H1 (cell line): Measurements from ENCODE around the gene IRF5. TPM values are rescaled to one million over a fixed set of nuclear protein-coding genes. Genes with fewer than 3 reads are reported as not detected.

Experiments
- CTCF ChIA-PET: fragments of 300-600 bp; sonication (Branson Sonifier 250); formaldehyde crosslinking; loops from one replicate; lab custom pipeline; 2021; ENCODE audit not compliant: partially characterized antibody; lab: Charles Lee
- POLR2A ChIA-PET: fragments of 300-600 bp; sonication (Branson Sonifier 250); formaldehyde crosslinking; loops from one replicate; lab custom pipeline; 2021; ENCODE audit warnings: inconsistent platforms; ENCODE audit not compliant: partially characterized antibody; lab: Charles Lee
- DNase-seq, 2 experiments: peaks; one replicate each; pipeline versions ENCODE4 v3.0.0 to v3.0.0-alpha.2; 2010 to 2022; ENCODE audit warnings: low spot score in 2 of 2, low read depth in 1 of 2, mixed read lengths in 1 of 2
- FAIRE-seq: peaks from 2 replicates; lab custom pipeline; 2011; peaks lifted over from hg19 to GRCh38; lab: Jason Lieb, UNC
- H2AFZ ChIP-seq: 2 replicates; pipeline ENCODE4 v1.8.1; 2012; ENCODE audit warnings: low read length, inconsistent platforms
- H2AK5ac ChIP-seq: 2 replicates; pipeline ENCODE4 v1.6.1; 2013; ENCODE audit warnings: low read depth, low read length
- H2BK120ac ChIP-seq: replicated peaks from 2 replicates; pipeline ENCODE3; 2013; ENCODE audit warnings: low read depth, low read length, inconsistent platforms
- H2BK12ac ChIP-seq: 2 replicates; pipeline ENCODE4 v1.6.1; 2013; ENCODE audit warnings: low read depth, low read length
- H2BK15ac ChIP-seq: 2 replicates; pipeline ENCODE4 v1.6.1; 2013; ENCODE audit warnings: low read length
- H2BK20ac ChIP-seq: 2 replicates; pipeline ENCODE4 v1.6.1; 2013; ENCODE audit warnings: low read length
- H2BK5ac ChIP-seq: 2 replicates; pipeline ENCODE4 v1.6.1; 2013; ENCODE audit warnings: low read depth, low read length
- H3K14ac ChIP-seq: 2 replicates; pipeline ENCODE4 v1.6.1; 2013; ENCODE audit warnings: inconsistent platforms; ENCODE audit not compliant: insufficient read length
- H3K18ac ChIP-seq: 2 replicates; pipeline ENCODE4 v1.6.1; 2013; ENCODE audit warnings: low read length; ENCODE audit errors: extremely low read depth
- H3K23ac ChIP-seq: 2 replicates; pipeline ENCODE4 v1.6.1; 2013; ENCODE audit warnings: inconsistent platforms; ENCODE audit not compliant: insufficient read length
- H3K23me2 ChIP-seq: 2 replicates; pipeline ENCODE4 v1.6.1; 2013; ENCODE audit warnings: low read depth, low read length
- H3K27ac ChIP-seq: 2 replicates; pipeline ENCODE4 v1.6.1; 2011; ENCODE audit warnings: low read depth, low read length, inconsistent platforms
- H3K27me3 ChIP-seq, 4 experiments: replicated peaks in 1 of 4; 1 replicate in 1 of 4; 2 replicates in 3 of 4; pipeline versions ENCODE4 v1.6.1 to v1.8.1; 2011 to 2013; ENCODE audit warnings: low read length in 3 of 4, mild to moderate bottlenecking in 3 of 4, inconsistent platforms in 2 of 4, mixed read lengths in 2 of 4, moderate library complexity in 1 of 4; ENCODE audit not compliant: control insufficient read depth in 3 of 4, insufficient read depth in 3 of 4; ENCODE audit errors: extremely low read depth in 1 of 4
- H3K36me3 ChIP-seq, 4 experiments: 2 replicates each; pipeline versions ENCODE4 v1.6.1 to v1.8.1; 2011 to 2013; ENCODE audit warnings: mild to moderate bottlenecking in 4 of 4, low read length in 3 of 4, moderate library complexity in 2 of 4, control low read depth in 1 of 4, inconsistent platforms in 1 of 4; ENCODE audit not compliant: insufficient read depth in 4 of 4, control insufficient read depth in 2 of 4
- H3K4ac ChIP-seq: replicated peaks from 2 replicates; pipeline ENCODE3; 2013; ENCODE audit warnings: low read length, low read depth, mixed read lengths, inconsistent platforms; ENCODE audit not compliant: insufficient read length
- H3K4me1 ChIP-seq, 4 experiments: replicated peaks in 1 of 4; 1 replicate in 1 of 4; 2 replicates in 3 of 4; pipeline versions ENCODE4 v1.6.1 to v1.8.1; 2011 to 2013; ENCODE audit warnings: low read length in 3 of 4, inconsistent platforms in 2 of 4, mixed read lengths in 1 of 4; ENCODE audit not compliant: insufficient read depth in 4 of 4, control insufficient read depth in 3 of 4
- H3K4me2 ChIP-seq, 2 experiments: 2 replicates each; pipeline versions ENCODE4 v1.6.1 to v1.8.1; 2011 to 2013; ENCODE audit warnings: low read depth in 2 of 2, low read length in 2 of 2, control low read depth in 1 of 2, inconsistent platforms in 1 of 2, mild to moderate bottlenecking in 1 of 2; ENCODE audit not compliant: insufficient read depth in 1 of 2
- H3K4me3 ChIP-seq, 4 experiments: fragments of 200-600, 300-600 bp in 1 of 4; sonication (generic), shearing (Covaris generic), sonication (Bioruptor Twin) in 1 of 4; 2 replicates each; pipeline versions ENCODE4 v1.5.1 to v1.8.1; 2011 to 2016; ENCODE audit warnings: low read length in 4 of 4, low read depth in 3 of 4, control low read depth in 2 of 4, inconsistent platforms in 2 of 4, mild to moderate bottlenecking in 2 of 4, mixed read lengths in 1 of 4, moderate library complexity in 1 of 4; ENCODE audit not compliant: insufficient read depth in 2 of 4; ENCODE audit errors: extremely low read depth in 1 of 4
- H3K56ac ChIP-seq: replicated peaks from 2 replicates; pipeline ENCODE3; 2013; ENCODE audit warnings: low read depth, mild to moderate bottlenecking, mixed read lengths, low read length, inconsistent platforms; ENCODE audit not compliant: insufficient read length
- H3K79me1 ChIP-seq: 2 replicates; pipeline ENCODE4 v1.6.1; 2013; ENCODE audit warnings: low read depth, low read length, control low read depth
- H3K79me2 ChIP-seq, 2 experiments: 2 replicates each; pipeline versions ENCODE4 v1.6.1 to v1.8.1; 2012 to 2013; ENCODE audit warnings: low read length in 2 of 2, mild to moderate bottlenecking in 2 of 2, inconsistent platforms in 1 of 2; ENCODE audit not compliant: insufficient read depth in 2 of 2, control insufficient read depth in 1 of 2
- H3K9ac ChIP-seq, 4 experiments: replicated peaks in 1 of 4; 1 replicate in 1 of 4; 2 replicates in 3 of 4; pipeline versions ENCODE4 v1.6.1 to v1.8.1; 2011 to 2013; ENCODE audit warnings: low read depth in 3 of 4, low read length in 3 of 4, control low read depth in 2 of 4, mild to moderate bottlenecking in 2 of 4, moderate library complexity in 2 of 4, inconsistent platforms in 1 of 4; ENCODE audit errors: extremely low read depth in 1 of 4
- H3K9me3 ChIP-seq, 2 experiments: 2 replicates each; pipeline versions ENCODE4 v1.6.1 to v1.8.1; 2012 to 2013; ENCODE audit warnings: mild to moderate bottlenecking in 2 of 2, moderate library complexity in 2 of 2, control low read depth in 1 of 2, inconsistent platforms in 1 of 2, low read depth in 1 of 2, low read length in 1 of 2, mixed read lengths in 1 of 2; ENCODE audit not compliant: insufficient read depth in 2 of 2
- H4K20me1 ChIP-seq, 2 experiments: replicated peaks in 1 of 2; 2 replicates each; pipeline versions ENCODE3 to v1.8.1; 2011 to 2013; ENCODE audit warnings: inconsistent platforms in 2 of 2, low read length in 2 of 2, mild to moderate bottlenecking in 1 of 2; ENCODE audit not compliant: insufficient read depth in 2 of 2, control insufficient read depth in 1 of 2
- H4K5ac ChIP-seq: 2 replicates; pipeline ENCODE4 v1.6.1; 2013; ENCODE audit warnings: low read length, low read depth, mixed read lengths, inconsistent platforms; ENCODE audit not compliant: insufficient read length
- H4K8ac ChIP-seq: 2 replicates; pipeline ENCODE4 v1.8.0; 2013; ENCODE audit warnings: mild to moderate bottlenecking, moderate library complexity, low read length, inconsistent platforms; ENCODE audit not compliant: insufficient read depth; ENCODE audit errors: extremely low read depth
- H4K91ac ChIP-seq: replicated peaks from 2 replicates; pipeline ENCODE3; 2013; ENCODE audit warnings: low read length, mixed read lengths, inconsistent platforms; ENCODE audit not compliant: insufficient read length
- ASH2L ChIP-seq: fragments of 200-600, 300-600 bp; sonication (generic); IDR thresholded peaks from one replicate; pipeline ENCODE4 v1.7.1; 2017; ENCODE audit warnings: low read length
- CTBP2 ChIP-seq: IDR thresholded peaks from 2 replicates; pipeline ENCODE4 v1.7.0; 2011; ENCODE audit warnings: borderline replicate concordance, mild to moderate bottlenecking, moderate library complexity, mixed read lengths, low read length; ENCODE audit not compliant: insufficient read depth, insufficient read length
- EZH2 ChIP-seq: fragments of 200-600 bp; sonication (generic); IDR thresholded peaks from 2 replicates; pipeline ENCODE4 v1.7.1; 2012; ENCODE audit warnings: low read depth, mild to moderate bottlenecking, moderate library complexity, low read length, inconsistent platforms; ENCODE audit not compliant: severe bottlenecking
- JUN ChIP-seq: IDR thresholded peaks from 2 replicates; pipeline ENCODE4 v1.6.1; 2011; ENCODE audit warnings: low read depth, mild to moderate bottlenecking, improper control_type of control experiment, low read length
- JUND ChIP-seq: IDR thresholded peaks from 2 replicates; pipeline ENCODE4 v1.6.1; 2011; ENCODE audit warnings: mild to moderate bottlenecking, improper control_type of control experiment, low read length
- KDM1A ChIP-seq: fragments of 200-600, 300-600 bp; sonication (generic); IDR thresholded peaks from 2 replicates; pipeline ENCODE4 v1.7.1; 2016; ENCODE audit warnings: mild to moderate bottlenecking, low read length, borderline replicate concordance
- POU5F1 ChIP-seq: IDR thresholded peaks from 2 replicates; pipeline ENCODE4 v1.6.1; 2011; ENCODE audit warnings: low read depth, mild to moderate bottlenecking, low read length, moderate library complexity
- SIX5 ChIP-seq: IDR thresholded peaks from 2 replicates; pipeline ENCODE4 v1.6.1; 2011; ENCODE audit warnings: mild to moderate bottlenecking, low read depth, low read length
- SUZ12 ChIP-seq: fragments of 200-600 bp; sonication (generic); IDR thresholded peaks from 2 replicates; pipeline ENCODE4 v1.6.1; 2012; ENCODE audit warnings: mild to moderate bottlenecking, inconsistent platforms, low read length, moderate library complexity, mixed read lengths
- TAF1 ChIP-seq: IDR thresholded peaks from 2 replicates; pipeline ENCODE4 v1.6.1; 2011; ENCODE audit warnings: mild to moderate bottlenecking, low read depth, low read length
- TAF7 ChIP-seq: optimal IDR thresholded peaks from 2 replicates; pipeline ENCODE3; 2011; ENCODE audit warnings: low read depth, mild to moderate bottlenecking, inconsistent platforms, low read length, moderate library complexity, borderline replicate concordance
- TCF12 ChIP-seq: IDR thresholded peaks from 2 replicates; pipeline ENCODE4 v1.6.1; 2011; ENCODE audit warnings: low read depth, mild to moderate bottlenecking, low read length
- ZNF274 ChIP-seq: IDR thresholded peaks from 2 replicates; pipeline ENCODE4 v1.7.0; 2012; ENCODE audit warnings: low read length, borderline replicate concordance; ENCODE audit errors: extremely low read depth
- WGBS, 2 experiments: shearing (Covaris generic) in 1 of 2; methylation state at CpG; one replicate each; pipeline versions ENCODE4 v1.1.6 to v1.1.7; 2013 to 2015; ENCODE audit warnings: low lambda C conversion rate in 2 of 2, mixed read lengths in 2 of 2, inconsistent platforms in 1 of 2, low coverage in 1 of 2, missing lambda C conversion rate in 1 of 2; ENCODE audit not compliant: insufficient replicate concordance in 2 of 2, insufficient coverage in 1 of 2, insufficient read length in 1 of 2; ENCODE audit errors: extremely low coverage in 1 of 2, missing lambda C conversion rate in 1 of 2; 5-methylcytosine and 5-hydroxymethylcytosine counted together
- polyA plus RNA-seq, 7 experiments: library from polyadenylated mRNA; depleted of rRNA in 3 of 7; stranded (reverse) in 5 of 7; unstranded in 2 of 7; fragments of >200 nt in 5 of 7; fragments of 200-250 nt in 2 of 7; gene quantifications; 1 replicate in 5 of 7; 2 replicates in 1 of 7; 4 replicates in 1 of 7; pipeline versions ENCODE4 v1.2.1 to v1.2.3, GENCODE V29; 2011 to 2013; ENCODE audit warnings: missing spikeins in 2 of 7, mixed read lengths in 2 of 7
- total RNA-seq: library from RNA; stranded (reverse); fragmentation: NEBNext Ultra II Directional; extraction: Animal tissue kit (Norgen Biotek cat#: 25700); gene quantifications from 2 replicates; pipeline ENCODE4 v1.2.1, GENCODE V29; 2021

Gene IRF5
- total and polyA plus RNA-seq, 2 of the 8 experiments (the other 6 are each of a cell fraction or from before 2014, with no cell fraction given) = 0.28 to 1.1 TPM

GRCh38 chr7:128974241-128974934 is 36.7 kb downstream of the IRF5 start:
- no peaks in the 10 kb centered on the region for H3K4me1 ChIP-seq
- no peak overlapping the region for H3K56ac ChIP-seq
- no peak overlapping the region for H2BK20ac ChIP-seq
- no peak overlapping the region for H3K18ac ChIP-seq
- no peak overlapping the region for H2BK5ac ChIP-seq
- H3K4me3 ChIP-seq = no peak overlapping the region
- H2BK120ac ChIP-seq = no peak overlapping the region
- H3K4ac ChIP-seq = no peak overlapping the region
- no peaks in the 10 kb centered on the region for H3K79me2 ChIP-seq
- DNase-seq (no peak), FAIRE-seq (no peak)
- H2BK12ac ChIP-seq = no peak overlapping the region
- no peak overlapping the region for H3K27ac ChIP-seq
- H3K14ac ChIP-seq = no peak overlapping the region
- no peak overlapping the region for H2AK5ac ChIP-seq
- WGBS, 2 experiments = 89% methylated on average over 7 of the region's 7 CpGs; no CpG with 5 or more reads in 1 of the 2 experiments
- H3K23me2 ChIP-seq = no peaks in the 10 kb centered on the region; the same call in 1 of the 2 replicates
- no peak overlapping the region for H2BK15ac ChIP-seq
- ChIA-PET POLR2A (interaction anchor here (0.5 to 2.0 kb wide), 2 partner anchors 32 to 404 kb away, joined by 3 to 4 read pairs; no protein-coding TSS in a partner anchor), CTCF (interaction anchor here (0.6 to 1.1 kb wide), 6 partner anchors 19 to 118 kb away, joined by 3 to 6 read pairs (median 3); partner anchors contain the start of gene IRF5)
- no peak overlapping the region for H3K9ac ChIP-seq
- H3K27me3 ChIP-seq = no peaks in the 10 kb centered on the region
- H3K79me1 ChIP-seq = no peaks in the 10 kb centered on the region
- no peak overlapping the region for H2AFZ ChIP-seq
- no peak overlapping the region for H4K8ac ChIP-seq
- no peak overlapping the region for H4K91ac ChIP-seq
- H4K5ac ChIP-seq = no peak overlapping the region
- no peaks in the 10 kb centered on the region for H3K9me3 ChIP-seq
- no peak overlapping the region for H3K4me2 ChIP-seq
- no peaks in the 10 kb centered on the region for H4K20me1 ChIP-seq
- no peak overlapping the region for H3K23ac ChIP-seq
- H3K36me3 ChIP-seq = peaks cover 17 to 88% (median 58%) of the 10 kb centered on the region in 4 experiments
- TF ChIP-seq TAF1 = no peak
- no peak for TF ChIP-seq SUZ12
- no peak for TF ChIP-seq TCF12
- no peak for TF ChIP-seq SIX5
- TF ChIP-seq EZH2 = no peak
- no peak for TF ChIP-seq CTBP2
- TF ChIP-seq POU5F1 = no peak
- TF ChIP-seq JUND = no peak
- no peak for TF ChIP-seq JUN
- no peak for TF ChIP-seq ASH2L
- no peak for TF ChIP-seq ZNF274
- no peak for TF ChIP-seq KDM1A
- no peak for TF ChIP-seq TAF7
